GM12872 (cell line): ENCODE results near the gene GOLGB1.

Source experiments
- CTCF ChIP-seq: IDR thresholded peaks from 3 replicates; pipeline ENCODE4 v1.5.1; 2011; ENCODE audit warnings: low read depth, mild to moderate bottlenecking, low read length, moderate library complexity; ENCODE audit not compliant: insufficient read depth

The GOLGB1 gene

GRCh38 chr3:121624147-121624899, 125.2 kb downstream of the GOLGB1 start:
- TF ChIP-seq CTCF = no peak

GRCh38 chr3:121621491-121621890, 128.1 kb downstream of the GOLGB1 start:
- TF ChIP-seq CTCF = no peak

GRCh38 chr3:121619691-121620090, 129.8 kb downstream of the GOLGB1 start:
- no peak for TF ChIP-seq CTCF
